Measurements from ENCODE around the gene PIEZO2. TPM values are rescaled to one million over a fixed set of nuclear protein-coding genes. Genes with fewer than 3 reads are reported as not detected.

PIEZO2 gene
- total RNA-seq, 1 donor from 2014 or later, result 4.2 TPM

- Mint-ChIP-seq H3K4me1 (no peaks in the 10 kb centered on the region), H3K27me3 (ENCODE audit: insufficient read depth, low read depth) (no peaks in the 10 kb centered on the region), H3K9me3 (peaks cover 6% of the 10 kb centered on the region), H3K27ac (no peak overlapping the region), H3K36me3 (peaks cover 2% of the 10 kb centered on the region), H3K4me3 (no peak overlapping the region)
- Histone ChIP-seq H3K9me3 (ENCODE audit: low read depth) (no peaks in the 10 kb centered on the region), H3K36me3 (no peaks in the 10 kb centered on the region), H3K79me2 (ENCODE audit: low read depth) (no peaks in the 10 kb centered on the region), H2AFZ (replicated peaks) (no peak overlapping the region), H3F3A (ENCODE audit: low read depth) (no peaks in the 10 kb centered on the region), H3K4me3 (no peak overlapping the region), H3K4me1 (no peaks in the 10 kb centered on the region), H3K4me2 (no peak overlapping the region), H3K9ac (no peak overlapping the region), H3K27ac (no peak overlapping the region), H4K20me1 (ENCODE audit: low read depth) (no peaks in the 10 kb centered on the region), H3K27me3 (no peaks in the 10 kb centered on the region)
- TF ChIP-seq EZH2phosphoT487 (IDR thresholded peaks at IDR 0.05) (no peak), EZH2 (IDR thresholded peaks at IDR 0.05) (no peak), CTCF (IDR thresholded peaks at IDR 0.05) (no peak)
- no peak for DNase-seq (ENCODE audit: low spot score)
These were observed 177.7 kb downstream of the PIEZO2 start for GRCh38 chr18:10971717-10972116.

- no peak overlapping the region for H3K27ac ChIP-seq
- Mint-ChIP-seq H3K9me3 (peaks cover 8% of the 10 kb centered on the region), H3K4me1 (no peaks in the 10 kb centered on the region), H3K4me3 (no peak overlapping the region), H3K27ac (no peak overlapping the region), H3K27me3 (ENCODE audit: insufficient read depth, low read depth) (no peaks in the 10 kb centered on the region), H3K36me3 (peaks cover 2% of the 10 kb centered on the region)
- H3K4me1 ChIP-seq, result no peaks in the 10 kb centered on the region
- no peaks in the 10 kb centered on the region for H4K20me1 ChIP-seq (ENCODE audit: low read depth)
- H2AFZ ChIP-seq (replicated peaks), result no peak overlapping the region
- H3K4me2 ChIP-seq, result no peak overlapping the region
- no peaks in the 10 kb centered on the region for H3K9me3 ChIP-seq (ENCODE audit: low read depth)
- H3K36me3 ChIP-seq, result no peaks in the 10 kb centered on the region
- H3K9ac ChIP-seq, result no peak overlapping the region
- DNase-seq (ENCODE audit: low spot score), result no peak
- H3K27me3 ChIP-seq, result no peaks in the 10 kb centered on the region
- H3K4me3 ChIP-seq, result no peak overlapping the region
- TF ChIP-seq EZH2phosphoT487 (IDR thresholded peaks at IDR 0.05) (no peak), CTCF (IDR thresholded peaks at IDR 0.05) (no peak), EZH2 (IDR thresholded peaks at IDR 0.05) (no peak)
- H3F3A ChIP-seq (ENCODE audit: low read depth), result no peaks in the 10 kb centered on the region
- no peaks in the 10 kb centered on the region for H3K79me2 ChIP-seq (ENCODE audit: low read depth)
These were observed 184.2 kb downstream of the PIEZO2 start for GRCh38 chr18:10965119-10965518.

GRCh38 chr18:10953672-10954071 lies 195.7 kb downstream of the PIEZO2 start:
- Histone ChIP-seq H4K20me1 (ENCODE audit: low read depth) (no peaks in the 10 kb centered on the region), H3K4me1 (no peaks in the 10 kb centered on the region), H2AFZ (replicated peaks) (no peak overlapping the region), H3K9me3 (ENCODE audit: low read depth) (no peaks in the 10 kb centered on the region), H3F3A (ENCODE audit: low read depth) (no peaks in the 10 kb centered on the region), H3K4me2 (no peak overlapping the region), H3K27me3 (no peaks in the 10 kb centered on the region), H3K27ac (no peak overlapping the region), H3K79me2 (ENCODE audit: low read depth) (no peaks in the 10 kb centered on the region), H3K4me3 (no peak overlapping the region), H3K36me3 (no peaks in the 10 kb centered on the region), H3K9ac (no peak overlapping the region)
- Mint-ChIP-seq H3K36me3 (no peaks in the 10 kb centered on the region), H3K4me1 (no peaks in the 10 kb centered on the region), H3K9me3 (peaks cover 3% of the 10 kb centered on the region), H3K4me3 (no peak overlapping the region), H3K27ac (no peak overlapping the region), H3K27me3 (ENCODE audit: insufficient read depth, low read depth) (peaks cover 3% of the 10 kb centered on the region)
- DNase-seq (ENCODE audit: low spot score), result no peak
- TF ChIP-seq EZH2phosphoT487 (IDR thresholded peaks at IDR 0.05) (no peak), CTCF (IDR thresholded peaks at IDR 0.05) (no peak), EZH2 (IDR thresholded peaks at IDR 0.05) (no peak)
